ENCODE measurements around the gene NAALADL2.

NAALADL2 gene

GRCh38 chr3:174907628-174908407 is 48.7 kb downstream of the NAALADL2 start:
- in situ Hi-C loops (cut with HindIII; ENCODE audit: low sequenced_read_pairs) = no loop called here
- no peak for TF ChIP-seq CTCF (IDR thresholded peaks at IDR 0.05; ENCODE audit: low read depth, low read length, missing control alignments)
- H3K4me3 ChIP-seq (ENCODE audit: low read depth, low read length) = no peak overlapping the region
- no peak for DNase-seq (ENCODE audit: low read depth)

DNA sequence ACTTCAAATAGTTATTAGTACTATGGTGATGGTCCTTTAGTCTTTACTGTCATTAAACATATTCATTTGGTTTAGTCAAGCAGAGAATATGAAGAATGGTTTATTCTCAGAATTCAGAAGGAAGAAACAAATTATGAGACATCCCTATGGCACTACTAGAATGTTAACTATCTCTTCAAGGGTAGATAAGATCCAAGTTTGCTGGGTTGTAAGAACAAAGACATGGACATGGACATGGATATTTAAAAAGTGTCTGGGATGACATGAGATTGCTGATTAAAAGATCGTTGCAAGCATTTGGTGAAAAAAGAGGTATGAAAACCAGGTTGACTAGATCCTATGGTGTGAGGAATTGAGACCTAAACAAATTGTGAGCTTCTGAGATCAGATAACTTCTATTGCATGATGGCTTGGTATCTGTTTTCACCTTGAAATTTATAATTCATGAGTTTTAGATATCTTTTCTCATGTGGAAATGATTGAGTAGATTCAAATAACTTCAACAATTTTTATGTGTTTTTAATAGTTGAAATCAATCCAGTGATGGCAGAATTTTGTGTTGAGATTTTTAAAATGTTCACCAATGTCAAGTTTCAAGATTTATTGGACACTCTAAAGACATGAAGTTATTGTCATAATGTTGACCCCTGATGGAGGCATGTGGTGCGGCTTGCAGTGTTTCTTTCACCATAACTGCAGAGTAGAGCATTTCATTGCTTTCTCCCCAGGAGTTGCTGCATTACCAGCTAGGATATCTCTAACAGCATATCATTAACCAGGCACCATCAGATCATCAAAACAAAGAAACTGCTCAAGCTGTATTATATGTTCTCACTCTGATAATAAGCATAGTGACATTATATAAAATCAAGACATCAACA is 72.6 kb downstream of the NAALADL2 start:
- no peak for DNase-seq (ENCODE audit: low read depth)
- in situ Hi-C loops (cut with HindIII; ENCODE audit: low sequenced_read_pairs) = no loop called here

DNA sequence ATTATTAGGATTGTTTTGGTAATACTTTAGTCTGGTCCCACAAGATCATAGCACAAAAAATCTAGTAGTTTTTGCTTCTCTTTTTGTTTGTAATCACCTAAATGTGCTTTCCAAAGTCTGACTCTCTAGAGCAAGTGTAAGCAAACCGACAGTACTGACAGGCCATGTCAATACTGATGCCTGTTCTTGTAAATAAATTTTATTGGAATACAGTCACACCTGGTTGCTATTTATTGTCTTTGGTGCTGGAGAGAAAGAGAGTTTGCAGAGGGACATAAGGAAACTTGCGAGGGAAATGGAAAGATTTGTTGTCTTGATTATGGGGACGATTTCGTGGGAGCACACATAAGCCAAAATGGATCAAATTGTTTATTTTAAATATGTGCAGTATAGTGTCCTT is 77.5 kb downstream of the NAALADL2 start:
- in situ Hi-C loops (cut with HindIII; ENCODE audit: low sequenced_read_pairs) = no loop called here
- DNase-seq (ENCODE audit: low read depth) = no peak
- TF ChIP-seq CTCF (IDR thresholded peaks at IDR 0.05; ENCODE audit: low read depth, low read length, missing control alignments) = no peak
- no peak overlapping the region for H3K4me3 ChIP-seq (ENCODE audit: low read depth, low read length)

More for the DNA sequence above, 72.6 kb downstream of the NAALADL2 start:
- no peak for TF ChIP-seq CTCF (IDR thresholded peaks at IDR 0.05; ENCODE audit: low read depth, low read length, missing control alignments)
- H3K4me3 ChIP-seq (ENCODE audit: low read depth, low read length) = no peak overlapping the region

GRCh38 chr3:174937478-174937877 is 78.3 kb downstream of the NAALADL2 start:
- no peak for DNase-seq (ENCODE audit: low read depth)
- TF ChIP-seq CTCF (IDR thresholded peaks at IDR 0.05; ENCODE audit: low read depth, low read length, missing control alignments) = no peak
- no peak overlapping the region for H3K4me3 ChIP-seq (ENCODE audit: low read depth, low read length)
- in situ Hi-C loops (cut with HindIII; ENCODE audit: low sequenced_read_pairs) = no loop called here

- in situ Hi-C loops (cut with HindIII; ENCODE audit: low sequenced_read_pairs) = no loop called here
- no peak overlapping the region for H3K4me3 ChIP-seq (ENCODE audit: low read depth, low read length)
- TF ChIP-seq CTCF (IDR thresholded peaks at IDR 0.05; ENCODE audit: low read depth, low read length, missing control alignments) = no peak
- no peak for DNase-seq (ENCODE audit: low read depth)
Observed at GRCh38 chr3:174938102-174938501, 79.0 kb downstream of the NAALADL2 start.

GRCh38 chr3:174940151-174940550 is 81.0 kb downstream of the NAALADL2 start:
- TF ChIP-seq CTCF (IDR thresholded peaks at IDR 0.05; ENCODE audit: low read depth, low read length, missing control alignments) = no peak
- DNase-seq (ENCODE audit: low read depth) = no peak
- no peak overlapping the region for H3K4me3 ChIP-seq (ENCODE audit: low read depth, low read length)
- in situ Hi-C loops (cut with HindIII; ENCODE audit: low sequenced_read_pairs) = no loop called here

Measured in astrocyte of the cerebellum (primary cell).